ENCODE measurements around the gene RSPO1. TPM values are rescaled to one million over a fixed set of nuclear protein-coding genes. Genes with fewer than 3 reads are reported as not detected.
"Not testable (repeated sequence)": the region's sequence is repeated elsewhere in the genome, so short reads cannot be mapped to it uniquely, and the experiment has no call there.

The RSPO1 gene
- polyA plus RNA-seq, 3 donors = 4.8 to 8.6 (median 8.3) TPM

DNA sequence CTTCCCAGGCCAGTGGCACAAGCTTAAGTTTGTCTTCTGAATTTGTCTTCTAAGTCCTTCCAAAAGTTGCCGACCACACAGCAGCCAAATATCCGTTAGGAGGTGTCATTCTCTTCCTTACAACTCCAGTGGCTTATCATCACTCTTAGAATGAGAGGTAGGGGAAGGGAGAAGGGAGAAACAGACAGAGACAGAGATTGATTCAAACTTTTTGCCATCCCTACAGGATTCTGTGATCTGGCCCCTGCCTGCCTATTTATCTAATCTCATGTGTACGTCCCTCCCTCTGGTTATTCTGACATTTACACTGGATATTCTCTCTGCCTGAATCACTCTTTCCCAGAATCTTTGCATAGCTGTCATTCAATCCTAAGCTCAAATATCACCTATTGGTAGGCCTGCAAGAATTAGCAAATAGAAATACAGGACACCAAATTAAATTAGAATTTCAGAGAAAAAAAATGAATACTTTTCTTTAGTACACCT, 38.5 kb downstream of the RSPO1 start:
- DNase-seq (ENCODE audit: extremely low read depth in 1 of 11, low read depth in 9 of 11, low spot score in 4 of 11) = no peak

GRCh38 chr1:37595440-37596181, 39.1 kb downstream of the RSPO1 start, which contains the start of gene GNL2:
TSS of gene GNL2 (minus strand) at chr1:37595937. CDS start at chr1:37595822, 115 bp downstream.
- peak; percentile 91 to 99 (median 95) for DNase-seq (ENCODE audit: extremely low read depth in 1 of 11, low read depth in 9 of 11, low spot score in 4 of 11)

DNA sequence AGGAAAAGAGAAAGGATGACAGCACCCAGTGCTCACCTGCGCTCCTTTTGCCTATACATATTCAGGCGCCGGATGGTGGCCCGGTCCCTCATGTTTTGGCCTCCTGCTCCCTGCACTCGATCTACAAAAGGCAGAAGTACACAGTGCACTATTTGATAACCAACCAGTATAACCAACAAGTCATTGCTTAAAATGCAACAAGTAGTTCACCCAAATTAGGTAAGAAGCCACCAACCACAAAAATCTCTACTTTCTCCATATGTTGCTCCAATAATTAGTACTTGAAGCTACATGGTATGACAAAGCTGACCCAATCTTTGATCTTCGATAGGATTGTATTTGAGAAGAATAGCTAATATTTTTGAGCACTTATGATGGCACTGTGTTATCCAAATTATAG, 41.0 kb downstream of the RSPO1 start:
- DNase-seq (ENCODE audit: extremely low read depth in 1 of 11, low read depth in 9 of 11, low spot score in 4 of 11) = no peak

DNA sequence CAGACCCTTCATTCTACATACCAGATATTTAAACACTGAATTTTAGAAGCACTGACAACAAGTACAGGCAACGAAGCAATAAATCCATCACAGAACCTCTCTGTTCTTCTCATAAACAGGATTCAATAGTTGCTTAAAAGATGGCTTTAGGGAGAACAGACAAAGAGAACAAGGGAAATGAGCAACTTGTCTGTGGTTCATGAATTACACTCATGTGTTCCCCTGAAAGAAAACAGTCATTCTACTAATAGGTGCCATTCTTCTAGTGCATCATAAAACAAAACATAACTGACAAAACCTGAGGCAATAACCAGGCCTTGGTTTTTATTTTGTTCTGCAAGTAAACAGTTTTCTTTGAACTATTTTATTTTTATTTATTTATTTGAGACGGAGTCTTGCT, 45.8 kb downstream of the RSPO1 start:
- no peak for DNase-seq (ENCODE audit: extremely low read depth in 1 of 11, low read depth in 9 of 11, low spot score in 4 of 11)

- not testable (repeated sequence) for DNase-seq (ENCODE audit: extremely low read depth in 1 of 11, low read depth in 9 of 11, low spot score in 4 of 11)
Observed at GRCh38 chr1:37584544-37584943, 50.1 kb downstream of the RSPO1 start.

GRCh38 chr1:37575692-37576091, 59.0 kb downstream of the RSPO1 start:
- no peak for DNase-seq (ENCODE audit: extremely low read depth in 1 of 11, low read depth in 9 of 11, low spot score in 4 of 11)

DNA sequence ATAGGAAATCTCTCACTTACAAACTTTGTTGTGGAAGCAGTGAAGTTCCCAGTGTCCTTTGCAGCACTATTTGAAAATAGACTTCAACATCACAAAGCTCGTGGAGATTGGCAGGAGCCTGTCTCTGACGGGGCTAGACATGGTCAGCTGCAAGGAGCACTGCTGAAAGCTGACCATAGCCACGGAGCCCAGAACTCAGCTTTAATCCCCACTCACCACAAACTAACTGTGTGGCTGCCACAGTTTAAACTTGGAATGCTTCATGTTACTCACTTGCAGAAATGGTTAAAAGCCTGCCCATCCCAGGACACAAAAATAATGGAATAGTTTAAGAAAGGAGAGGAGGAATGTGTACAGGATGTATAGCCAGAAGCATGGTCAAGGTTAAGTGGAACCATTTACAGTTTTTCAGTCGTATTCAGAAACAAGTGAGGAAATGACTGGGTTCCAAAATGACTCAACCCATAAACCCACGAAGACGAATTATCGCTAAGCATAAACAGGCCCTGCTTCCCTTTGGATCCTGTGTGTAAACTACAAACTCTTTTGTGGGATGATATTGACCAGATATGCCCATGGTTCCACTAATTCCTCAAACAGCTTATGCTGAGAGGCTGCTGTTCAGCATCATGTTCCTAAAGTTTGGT, 59.7 kb downstream of the RSPO1 start:
- no peak for DNase-seq (ENCODE audit: extremely low read depth in 1 of 11, low read depth in 9 of 11, low spot score in 4 of 11)

DNA sequence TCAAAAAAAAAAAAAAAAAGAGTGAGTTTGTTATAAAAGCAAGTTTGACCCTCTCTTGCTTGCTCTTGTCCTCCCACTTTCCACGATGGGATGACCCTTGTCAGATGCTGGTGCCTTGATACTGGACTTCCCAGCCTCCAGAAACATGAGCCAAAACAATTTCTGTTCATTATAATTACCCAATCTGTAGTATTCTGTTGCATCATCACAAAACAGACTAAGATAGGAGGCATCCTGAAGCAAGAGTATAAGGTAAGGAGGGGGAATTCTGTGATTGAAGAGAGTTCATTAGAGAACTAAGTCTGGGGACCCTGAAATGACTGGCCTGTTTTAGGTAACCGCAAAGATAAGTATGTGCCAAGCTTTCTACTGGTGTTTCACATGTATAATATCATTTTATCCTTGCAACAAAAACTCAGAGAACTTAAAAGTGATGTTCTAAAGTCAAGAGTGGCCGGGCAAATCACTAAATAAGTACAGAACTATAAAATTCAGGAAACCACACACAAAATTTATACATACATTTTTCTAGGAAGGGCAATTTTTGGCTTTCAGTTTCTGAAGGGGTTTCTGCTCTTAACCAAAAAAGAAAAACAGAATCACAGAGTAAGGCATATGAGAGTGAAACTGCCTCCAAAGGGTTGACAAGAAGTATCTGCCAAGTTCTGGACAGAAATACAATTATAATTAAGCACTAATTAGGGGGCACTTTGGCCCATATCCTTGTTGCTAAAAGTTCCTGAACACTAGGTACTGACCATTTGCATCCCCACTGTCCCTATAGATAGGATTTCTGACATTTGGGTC, 64.0 kb downstream of the RSPO1 start:
- no peak for DNase-seq (ENCODE audit: extremely low read depth in 1 of 11, low read depth in 9 of 11, low spot score in 4 of 11)

GRCh38 chr1:37567023-37567422, 67.7 kb downstream of the RSPO1 start:
- no peak for DNase-seq (ENCODE audit: extremely low read depth in 1 of 11, low read depth in 9 of 11, low spot score in 4 of 11)

DNA sequence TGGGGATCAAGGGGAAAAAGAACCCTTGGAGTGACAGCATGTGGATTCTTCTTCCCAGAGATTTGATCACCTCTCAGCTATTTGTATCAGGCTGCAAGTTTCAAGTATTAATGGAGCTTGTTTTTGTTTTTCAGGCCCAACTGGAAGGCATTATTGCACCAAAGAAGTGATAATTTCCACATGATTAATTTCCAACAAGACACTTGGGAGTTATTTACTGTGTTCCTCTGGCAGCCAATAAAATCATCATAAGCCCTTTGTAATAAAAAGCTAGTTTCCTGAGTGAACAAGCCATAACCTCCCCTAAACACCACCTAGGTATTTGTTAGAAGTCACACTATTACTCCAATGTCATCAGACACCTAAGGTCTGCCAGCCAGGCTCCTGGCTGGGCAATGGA, 69.8 kb downstream of the RSPO1 start:
- DNase-seq (ENCODE audit: extremely low read depth in 1 of 11, low read depth in 9 of 11, low spot score in 4 of 11) = no peak

GRCh38 chr1:37562984-37563383, 71.7 kb downstream of the RSPO1 start:
- DNase-seq (ENCODE audit: extremely low read depth in 1 of 11, low read depth in 9 of 11, low spot score in 4 of 11) = no peak

Other genes with a start within 250 kb of the RSPO1 start
- 1 to 10 TPM; 1.8 to 3.4 (median 1.9) TPM for gene ZC3H12A, start 160.3 kb downstream of the RSPO1 start, polyA plus RNA-seq (ENCODE audit: insufficient read length in 3 of 3)
- gene MEAF6, start 120.1 kb downstream of the RSPO1 start, polyA plus RNA-seq (ENCODE audit: insufficient read length in 3 of 3) = 100 to 1,000 TPM in 2 of 3 donors, 10 to 100 TPM in 1; 99.5 to 103 (median 101) TPM
- 10 to 100 TPM; 14.2 to 15.3 (median 14.6) TPM for gene SNIP1, start 80.6 kb downstream of the RSPO1 start, polyA plus RNA-seq (ENCODE audit: insufficient read length in 3 of 3)
- 10 to 100 TPM; 64.5 to 88.0 (median 70.2) TPM for gene DNALI1, start 78.0 kb downstream of the RSPO1 start, polyA plus RNA-seq (ENCODE audit: insufficient read length in 3 of 3)
- 10 to 100 TPM; 66.2 to 84.1 (median 74.9) TPM for gene GNL2, start 39.0 kb downstream of the RSPO1 start, polyA plus RNA-seq (ENCODE audit: insufficient read length in 3 of 3)
- 10 to 100 TPM; 12.5 to 21.8 (median 21.3) TPM for gene CDCA8, start 57.6 kb upstream of the RSPO1 start, polyA plus RNA-seq (ENCODE audit: insufficient read length in 3 of 3)
- gene EPHA10, start 130.2 kb upstream of the RSPO1 start, polyA plus RNA-seq (ENCODE audit: insufficient read length in 3 of 3) = under 1 TPM; 0.10 to 0.36 (median 0.14) TPM
- 1 to 10 TPM; 2.8 to 4.7 (median 3.8) TPM for gene MANEAL, start 159.0 kb upstream of the RSPO1 start, polyA plus RNA-seq (ENCODE audit: insufficient read length in 3 of 3)
- gene C1orf122, start 172.9 kb upstream of the RSPO1 start, polyA plus RNA-seq (ENCODE audit: insufficient read length in 3 of 3) = 10 to 100 TPM; 19.3 to 32.5 (median 30.8) TPM
- 10 to 100 TPM; 11.8 to 14.8 (median 12.6) TPM for gene YRDC, start 173.3 kb upstream of the RSPO1 start, polyA plus RNA-seq (ENCODE audit: insufficient read length in 3 of 3)
- 1 to 10 TPM; 7.8 to 9.4 (median 8.9) TPM for gene MTF1, start 224.7 kb upstream of the RSPO1 start, polyA plus RNA-seq (ENCODE audit: insufficient read length in 3 of 3)